Dermis blood vessel endothelial cell (primary cell): Measurements from ENCODE around the gene BAIAP2. TPM values are rescaled to one million over a fixed set of nuclear protein-coding genes. Genes with fewer than 3 reads are reported as not detected.

Experiments used
- DNase-seq: peaks from one replicate; pipeline ENCODE4 v3.0.0; 2010
- total RNA-seq: library from RNA; depleted of rRNA; stranded (reverse); fragments of >200 nt; gene quantifications from 2 replicates; pipeline ENCODE4 v1.2.3, GENCODE V29; 2014

BAIAP2 gene
- total RNA-seq, 1 donor from 2014 or later: 27.7 TPM

GRCh38 chr17:81161972-81162371, 127.0 kb downstream of the BAIAP2 start:
- no peak for DNase-seq

GRCh38 chr17:81162491-81162890, 127.5 kb downstream of the BAIAP2 start:
- no peak for DNase-seq

GRCh38 chr17:81163051-81163695, 128.2 kb downstream of the BAIAP2 start:
- DNase-seq: no peak

GRCh38 chr17:81163703-81164370, 128.9 kb downstream of the BAIAP2 start:
- no peak for DNase-seq

GRCh38 chr17:81164371-81165245, 129.7 kb downstream of the BAIAP2 start:
- DNase-seq: no peak

GRCh38 chr17:81165246-81166032, 130.5 kb downstream of the BAIAP2 start, which contains the start of gene PVALEF:
Gene PVALEF, plus strand, starts transcription at chr17:81165507. Its CDS starts 15,720 bp downstream, at chr17:81181227.
- peak; percentile 18 for DNase-seq

- no peak for DNase-seq
These were observed 131.1 kb downstream of the BAIAP2 start, which contains the start of gene AATK for GRCh38 chr17:81166033-81166492. Gene AATK, minus strand, starts transcription at chr17:81166221. Its CDS starts 229 bp downstream, at chr17:81165992.

Other genes with a start within 250 kb of the BAIAP2 start
- gene CHMP6, start 43.3 kb upstream of the BAIAP2 start, total RNA-seq: 19.2 and 28.6 TPM in 2 replicates
- gene PVALEF, start 130.4 kb downstream of the BAIAP2 start, total RNA-seq: not detected in 2 replicates
- gene AATK, start 131.1 kb downstream of the BAIAP2 start, total RNA-seq: 4.0 and 4.1 TPM in 2 replicates
- gene CEP131, start 187.8 kb downstream of the BAIAP2 start, total RNA-seq: 11.3 and 12.3 TPM in 2 replicates
- gene TEPSIN, start 203.9 kb downstream of the BAIAP2 start, total RNA-seq: 12.1 and 24.5 TPM in 2 replicates
- gene NDUFAF8, start 204.2 kb downstream of the BAIAP2 start, total RNA-seq: 18.4 and 26.9 TPM in 2 replicates